Measurements from ENCODE around the gene MRPL57.
"Not testable (repeated sequence)": the region's sequence is repeated elsewhere in the genome, so short reads cannot be mapped to it uniquely, and the experiment has no call there.

The MRPL57 gene

DNA sequence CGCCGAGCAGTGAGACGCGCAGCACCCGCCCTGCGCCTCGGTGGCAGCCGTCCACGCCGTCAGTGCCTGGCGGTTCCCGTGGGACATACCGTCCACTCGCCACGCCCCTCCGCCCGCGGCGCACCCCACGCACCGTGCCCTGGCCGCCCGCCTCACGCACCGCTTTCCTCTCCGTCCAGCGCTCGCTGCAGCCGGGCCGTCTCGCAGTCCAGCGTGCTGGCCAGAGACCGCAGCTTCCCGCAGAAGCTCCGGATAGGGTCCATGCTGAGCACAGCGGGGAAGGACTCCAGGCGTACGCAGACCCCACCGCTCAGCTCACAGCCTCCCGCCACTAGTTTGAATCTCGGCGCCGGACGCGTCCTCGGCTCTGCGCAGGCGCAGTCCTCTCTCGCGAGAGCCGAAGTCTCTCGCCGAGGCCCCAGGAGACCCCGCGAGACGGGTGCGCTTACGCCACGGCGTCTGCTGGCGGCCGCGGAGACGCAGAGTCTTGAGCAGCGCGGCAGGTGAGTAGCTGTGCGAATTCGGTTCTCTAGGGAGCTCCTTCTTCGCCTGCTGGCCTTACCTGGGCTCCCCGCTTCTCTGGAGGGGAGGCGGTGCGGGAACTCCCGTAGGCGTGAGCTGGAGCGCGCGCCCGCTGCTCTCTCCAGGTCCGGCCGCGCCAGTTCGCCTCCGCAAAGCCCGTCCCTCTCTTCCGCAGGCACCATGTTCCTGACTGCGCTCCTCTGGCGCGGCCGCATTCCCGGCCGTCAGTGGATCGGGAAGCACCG, at the start of gene MRPL57, which contains the start of gene SKA3:
Gene MRPL57 (plus strand): TSS at position 444 of the 767 bp plus-strand sequence. CDS start 259 bp downstream, at position 703.
Gene SKA3 (minus strand): TSS at position 338 of the 767 bp plus-strand sequence. CDS start 75 bp downstream, at position 263.
- DNase-seq = peak; percentile 91

DNA sequence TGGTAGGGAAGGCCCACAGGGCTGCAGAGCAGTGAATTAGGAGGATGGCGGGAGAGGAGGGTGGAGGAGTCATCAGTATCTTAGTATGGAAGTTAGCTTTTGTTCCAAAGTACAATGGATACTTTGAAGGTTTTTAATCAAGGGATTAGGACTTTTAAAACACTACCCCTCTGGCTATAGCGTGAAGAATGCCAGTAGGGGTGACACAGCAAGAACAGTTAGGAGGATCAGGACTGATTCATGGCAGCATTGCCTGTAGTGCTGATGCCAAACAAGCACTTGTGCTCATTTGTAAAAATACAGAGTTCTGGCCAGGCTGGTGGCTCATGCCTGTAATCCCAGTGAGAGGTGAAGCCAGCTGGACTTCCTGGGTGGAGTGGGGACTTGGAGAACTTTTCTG, 46.3 kb upstream of the MRPL57 start:
- no peak for DNase-seq

DNA sequence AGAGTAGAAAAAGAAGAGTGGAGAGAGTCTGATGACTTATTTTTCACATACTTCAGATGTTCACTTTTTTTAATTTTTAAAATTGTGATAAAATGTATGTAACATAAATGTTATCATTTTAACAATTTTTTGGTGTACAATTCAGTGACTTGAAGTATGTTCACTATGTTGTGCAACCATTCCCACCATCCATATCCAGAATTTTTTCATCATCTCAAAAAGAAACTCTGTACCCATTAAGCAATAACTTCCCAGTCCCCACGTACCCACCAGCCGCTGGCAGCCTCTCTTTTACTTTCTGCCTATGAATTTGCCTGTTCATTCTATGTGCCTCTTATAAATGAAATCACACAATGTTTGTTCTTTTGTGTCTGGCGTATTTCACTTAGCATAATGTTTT, 43.4 kb upstream of the MRPL57 start:
- no peak for DNase-seq

DNA sequence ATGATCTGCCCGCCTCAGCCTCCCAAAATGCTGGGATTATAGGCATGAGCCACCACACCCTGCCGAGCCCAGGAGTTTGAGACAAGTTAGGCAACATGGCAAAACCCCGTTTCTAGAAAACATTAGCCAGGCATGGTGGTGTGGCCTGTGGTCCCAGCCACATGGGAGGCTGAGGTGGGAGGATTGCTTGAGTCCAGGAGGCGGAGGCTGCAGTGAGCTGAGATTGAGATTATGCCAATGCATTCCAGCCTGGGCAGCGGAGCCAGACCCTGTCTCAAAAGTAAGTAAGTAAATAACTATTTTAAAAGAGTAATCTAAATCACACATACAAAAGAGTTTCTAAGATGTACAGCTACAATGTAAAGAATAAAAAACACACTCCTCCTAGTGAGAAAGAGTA, 42.0 kb upstream of the MRPL57 start:
- DNase-seq = no peak

DNA sequence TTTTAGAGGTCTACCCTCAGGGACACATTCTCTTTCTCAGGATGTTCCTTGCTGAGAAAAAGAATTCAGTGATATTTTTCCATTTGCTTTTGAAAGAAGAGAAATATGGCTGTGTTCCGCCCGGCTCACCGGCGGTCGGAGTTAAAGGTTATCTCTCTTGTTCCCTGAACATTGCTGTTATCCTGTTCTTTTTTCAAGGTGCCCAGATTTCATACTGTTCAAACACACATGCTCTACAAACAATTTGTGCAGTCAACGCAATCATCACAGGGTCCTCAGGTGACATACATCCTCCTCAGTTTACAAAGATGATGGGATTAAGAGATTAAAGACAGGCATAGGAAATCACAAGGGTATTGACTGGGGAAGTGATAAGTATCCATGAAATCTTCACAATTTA, 40.6 kb upstream of the MRPL57 start:
- not testable (repeated sequence) for DNase-seq

DNA sequence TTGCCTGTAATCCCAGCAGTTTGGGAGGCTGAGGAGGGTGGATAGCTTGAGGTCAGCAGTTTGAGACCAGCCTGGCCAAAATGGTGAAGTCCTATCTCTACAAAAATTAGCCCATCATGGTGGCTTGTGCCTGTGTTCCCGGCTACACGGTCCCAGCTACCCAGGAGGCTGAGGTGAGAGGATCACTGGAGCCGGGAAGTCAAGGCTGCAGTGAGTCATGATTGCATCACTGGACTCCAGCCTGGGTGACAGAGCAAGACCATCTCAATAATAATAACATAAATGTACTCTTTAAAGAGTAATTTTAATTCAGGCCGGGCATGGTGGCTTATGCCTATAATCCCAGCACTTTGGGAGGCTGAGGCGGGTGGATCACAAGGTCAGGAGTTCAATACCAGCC, 38.8 kb upstream of the MRPL57 start:
- no peak for DNase-seq

DNA sequence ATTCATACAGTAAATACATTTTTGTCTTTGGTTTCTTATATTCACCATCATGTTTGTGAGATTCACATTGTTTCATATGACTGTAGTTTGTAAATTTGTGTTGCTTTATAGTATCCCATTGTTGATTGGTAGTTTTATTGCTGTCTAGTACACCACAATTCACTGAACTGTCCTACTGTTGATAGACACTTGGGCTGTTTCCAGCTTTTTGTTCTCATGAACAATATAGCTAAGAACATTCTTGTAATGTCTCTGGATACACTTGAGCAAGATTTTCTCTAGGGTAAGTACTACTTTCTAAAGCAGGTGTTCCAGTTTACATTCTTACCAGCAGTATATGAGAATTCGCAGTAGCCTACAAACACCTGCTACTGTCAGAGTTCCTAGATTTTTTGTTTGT, 37.9 kb upstream of the MRPL57 start:
- no peak for DNase-seq

DNA sequence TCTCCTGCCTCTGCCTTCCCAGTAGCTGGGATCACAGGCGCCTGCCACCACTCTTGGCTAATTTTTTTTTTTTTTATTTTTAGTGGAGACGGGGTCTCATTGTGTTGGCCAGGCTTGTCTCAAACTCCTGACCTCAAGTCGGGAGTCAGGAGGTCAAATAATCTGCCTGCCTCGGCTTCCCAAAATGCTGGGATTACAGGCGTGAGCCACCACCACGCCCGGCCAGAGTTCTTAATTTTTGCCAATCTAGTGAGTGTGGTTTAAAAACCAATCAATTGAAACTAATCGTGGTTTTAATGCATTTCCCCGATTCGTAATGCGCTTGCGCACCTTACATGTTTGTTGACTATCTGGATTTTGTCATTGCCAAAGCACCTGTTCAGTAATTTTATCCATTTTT, 37.1 kb upstream of the MRPL57 start:
- DNase-seq = no peak

DNA sequence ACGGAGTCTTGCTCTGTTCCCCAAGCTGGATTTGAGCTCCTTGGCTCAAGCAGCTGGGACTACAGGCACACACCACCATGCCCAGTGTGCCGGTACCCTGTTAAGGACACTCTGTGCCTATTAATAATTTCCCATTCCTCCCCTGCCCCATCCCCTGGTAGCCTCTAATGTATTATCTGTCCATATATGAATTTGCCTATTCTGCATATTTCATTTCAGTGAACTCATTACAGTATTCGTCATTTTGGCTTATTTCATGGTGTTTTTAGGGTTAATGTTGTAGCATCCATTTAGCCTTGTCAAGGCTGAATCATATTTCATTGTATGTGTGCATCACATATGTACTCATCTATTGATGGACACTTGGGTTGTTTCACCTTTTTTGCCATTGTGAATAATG, 33.7 kb upstream of the MRPL57 start:
- no peak for DNase-seq

DNA sequence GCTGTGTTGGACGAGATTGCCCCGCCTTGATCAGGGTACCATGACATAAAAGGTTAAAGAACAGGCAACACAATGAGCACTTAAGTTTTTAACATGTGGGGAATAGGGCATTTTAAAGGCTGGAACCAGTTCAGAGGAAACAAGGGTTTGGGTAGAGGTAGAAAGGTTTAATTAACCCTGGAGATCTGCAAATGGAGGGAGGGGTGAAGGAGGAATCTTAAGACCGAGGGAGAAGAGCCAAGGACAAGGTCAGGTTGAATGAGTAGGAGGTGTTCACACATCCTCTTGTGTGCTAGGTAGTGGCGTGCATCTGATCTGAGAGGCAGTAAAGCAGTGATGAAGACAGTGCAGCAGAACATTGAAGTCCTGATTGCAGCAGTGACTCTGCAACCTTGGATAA, 28.6 kb upstream of the MRPL57 start:
- DNase-seq = no peak

DNA sequence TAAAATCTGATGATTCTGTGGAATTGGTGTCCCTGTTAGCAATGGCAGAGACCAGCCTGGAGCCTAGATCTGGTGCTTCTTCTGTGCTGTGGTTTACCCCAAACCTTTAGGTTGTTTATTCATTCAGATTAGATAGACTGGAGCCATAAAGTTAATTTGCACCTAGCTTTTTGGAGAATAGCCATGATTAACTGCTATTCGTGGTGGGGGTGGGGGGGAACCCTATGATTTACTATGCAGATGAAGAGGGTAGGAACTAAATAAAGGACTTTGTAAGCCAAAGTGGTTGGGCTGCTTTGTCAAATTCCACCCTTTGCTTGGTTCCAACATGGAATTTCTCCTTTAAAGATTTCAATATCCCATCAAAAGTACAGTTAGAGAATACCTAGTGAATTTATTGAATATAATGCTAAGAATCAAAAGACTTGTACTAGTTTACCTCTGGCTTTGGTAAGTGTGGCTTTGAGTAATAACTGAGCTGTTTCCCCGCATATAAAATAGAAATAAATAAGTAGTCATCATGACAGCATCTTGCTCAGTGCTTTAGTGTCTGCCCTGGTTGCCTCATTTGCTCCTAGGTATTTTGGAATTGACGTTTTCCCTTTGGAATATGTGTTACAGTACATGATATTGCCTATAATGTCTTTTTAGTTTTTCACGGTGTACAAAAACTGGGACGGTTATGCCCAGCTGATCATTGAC, 27.8 kb upstream of the MRPL57 start:
- DNase-seq = no peak

DNA sequence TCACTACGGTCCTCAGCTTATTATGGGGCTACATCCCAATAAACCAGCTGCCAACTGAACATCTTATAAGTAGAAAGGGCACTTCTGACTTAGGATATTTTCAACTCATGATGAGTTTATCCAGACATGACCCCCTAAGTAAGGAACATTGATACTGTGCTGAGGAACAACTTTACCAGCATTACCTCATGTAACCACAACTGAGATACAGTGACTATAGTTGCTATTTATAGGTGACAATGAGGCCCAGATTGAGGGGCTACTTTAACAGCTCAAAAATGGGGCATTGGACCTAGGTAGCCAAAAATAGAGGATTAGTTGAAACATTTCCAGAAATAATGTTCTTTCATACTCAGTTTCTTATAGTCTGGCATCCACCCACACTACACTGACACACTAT, 26.9 kb upstream of the MRPL57 start:
- DNase-seq = no peak

DNA sequence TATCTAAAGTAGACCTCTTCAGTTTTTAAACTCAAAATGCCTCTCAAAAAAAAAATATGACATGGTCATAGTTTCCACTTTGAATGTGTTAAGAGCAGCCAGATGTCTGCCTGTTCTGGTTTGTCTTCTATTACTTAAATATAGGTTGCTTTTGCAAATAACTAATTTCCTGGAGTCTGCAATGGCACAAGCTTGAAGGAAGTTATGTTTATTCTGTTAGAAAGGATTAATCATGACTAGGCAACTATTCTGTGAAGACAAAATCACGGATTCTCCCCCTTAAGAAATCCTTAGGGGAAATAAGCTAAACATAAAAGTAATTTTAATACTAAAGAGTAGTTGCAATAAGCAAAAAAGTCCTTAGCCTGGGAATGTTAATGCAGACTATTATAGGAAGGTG, 26.4 kb upstream of the MRPL57 start:
- no peak for DNase-seq

DNA sequence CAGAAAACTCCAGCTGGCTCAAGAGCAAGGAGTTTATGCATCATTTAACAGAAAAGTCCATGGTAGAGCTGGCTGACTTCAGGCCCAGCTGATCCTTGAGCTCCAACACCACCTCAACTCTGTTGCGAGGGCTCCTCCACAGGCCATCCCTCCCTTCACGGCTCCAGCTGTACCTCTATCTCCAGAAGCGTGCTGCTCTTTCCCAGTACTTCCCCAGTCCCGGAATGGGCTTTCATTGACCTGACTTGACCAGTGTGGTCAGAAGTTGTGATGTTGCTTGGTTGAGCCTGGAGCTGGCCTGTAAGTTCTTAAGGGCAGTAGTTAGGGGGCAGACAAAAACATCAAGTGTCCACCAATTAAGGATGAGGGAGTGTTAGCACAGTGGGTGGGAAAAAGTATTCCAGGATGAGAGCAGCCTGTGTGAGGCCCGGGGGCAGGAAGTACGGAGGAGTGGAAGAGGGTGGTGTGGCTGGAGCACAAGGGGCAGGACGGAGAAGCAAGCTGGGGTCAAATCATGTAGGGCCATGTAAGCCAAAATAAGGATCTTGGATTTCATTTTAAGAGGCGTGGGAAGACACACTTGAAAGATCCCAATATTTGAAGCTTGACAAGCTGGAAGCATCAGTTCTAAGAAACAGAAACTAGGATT, 24.1 kb upstream of the MRPL57 start:
- DNase-seq = no peak

DNA sequence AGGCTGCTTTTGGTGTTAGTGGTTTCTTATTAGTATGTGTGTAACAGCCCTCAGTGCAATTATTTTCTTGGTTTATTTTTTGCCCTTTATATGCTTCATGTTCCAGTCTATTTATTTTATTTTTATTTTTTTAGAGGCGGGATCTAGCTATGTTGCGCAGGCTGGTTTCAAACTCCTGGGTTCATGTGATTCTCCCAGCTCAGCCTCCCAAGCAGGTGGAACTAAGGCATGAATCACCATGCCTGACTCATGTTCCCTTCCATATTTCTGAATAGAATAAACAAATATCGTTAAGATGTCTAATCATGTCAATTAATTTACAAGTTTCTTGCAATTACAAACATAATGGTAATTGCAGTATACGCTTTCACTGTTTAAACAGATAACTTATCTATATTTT, 11.8 kb upstream of the MRPL57 start:
- no peak for DNase-seq

DNA sequence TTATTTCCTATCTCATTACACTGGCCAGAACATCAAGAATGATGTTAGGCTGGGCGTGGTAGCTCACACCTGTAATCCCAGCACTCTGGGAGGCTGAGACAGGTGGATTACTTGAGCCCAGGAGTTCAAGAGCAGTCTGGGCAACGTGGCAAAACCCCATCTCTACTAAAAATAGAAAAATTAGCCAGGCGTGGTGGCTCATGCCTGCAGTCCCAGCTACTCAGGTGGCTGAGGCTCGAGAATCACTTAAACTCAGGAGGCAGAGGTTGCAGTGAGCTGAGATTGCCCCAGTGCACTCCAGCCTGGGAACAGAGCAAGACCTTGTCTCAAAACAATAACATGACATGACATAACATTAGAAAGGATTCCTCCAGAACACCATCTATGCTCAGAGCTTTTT, 10.9 kb upstream of the MRPL57 start:
- not testable (repeated sequence) for DNase-seq

DNA sequence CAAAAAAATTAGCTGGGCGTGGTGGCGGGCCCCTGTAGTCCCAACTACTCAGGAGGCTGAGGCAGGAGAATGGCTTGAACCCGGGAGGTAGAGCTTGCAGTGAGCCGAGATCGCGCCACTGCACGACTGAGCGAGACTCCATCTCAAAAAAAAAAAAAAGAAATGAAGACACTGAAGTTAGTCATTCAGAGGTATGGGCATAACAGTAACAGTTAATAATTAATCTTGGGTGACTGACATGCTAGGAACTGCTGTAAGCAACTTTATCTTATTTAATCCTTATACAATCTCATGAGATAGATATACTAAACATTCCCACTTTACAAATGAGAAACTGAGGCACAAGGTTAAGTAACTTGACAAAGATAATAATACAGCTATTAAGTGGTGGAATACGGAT, 5.0 kb upstream of the MRPL57 start:
- no peak for DNase-seq

DNA sequence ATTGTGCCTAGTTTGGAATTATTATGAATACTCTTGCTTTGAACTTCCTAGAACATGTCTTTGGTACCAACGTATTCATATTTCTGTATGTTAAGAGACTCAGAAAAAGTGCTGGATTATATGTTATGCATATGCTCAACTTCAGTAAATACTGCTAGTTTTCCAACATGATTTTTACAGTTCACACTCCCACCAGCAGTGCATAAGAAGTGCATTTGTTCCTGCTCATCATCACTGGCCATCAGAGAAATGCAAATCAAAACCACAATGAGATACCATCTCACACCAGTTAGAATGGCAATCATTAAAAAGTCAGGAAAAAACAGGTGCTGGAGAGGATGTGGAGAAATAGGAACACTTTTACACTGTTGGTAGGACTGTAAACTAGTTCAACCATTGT, 2.7 kb upstream of the MRPL57 start:
- DNase-seq = not testable (repeated sequence)

DNA sequence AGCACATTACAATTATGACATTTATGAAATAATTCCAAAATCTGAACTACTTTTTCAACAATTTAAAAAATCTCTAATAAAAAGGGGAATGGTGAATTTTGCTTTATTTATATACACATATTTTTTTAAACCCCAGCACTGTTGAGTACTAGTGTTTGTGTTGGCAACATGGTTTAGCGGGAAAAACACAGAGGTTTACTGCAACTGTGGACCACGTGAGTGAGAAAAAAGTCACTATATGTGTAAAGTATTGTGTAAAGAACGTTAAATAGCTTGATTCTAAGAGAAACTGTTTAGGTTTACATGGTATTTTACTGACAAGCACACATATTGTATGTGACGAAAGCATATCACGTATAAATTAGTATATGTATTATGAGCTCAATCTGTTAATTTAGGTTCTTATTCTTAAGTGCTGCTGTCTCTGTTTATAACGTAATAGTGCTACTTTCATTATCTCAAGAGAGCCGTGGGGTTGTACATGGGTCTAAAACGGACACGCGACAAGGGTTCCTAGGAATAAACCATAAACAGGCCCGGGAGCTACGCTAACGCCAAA, 723 bp upstream of the MRPL57 start:
- no peak for DNase-seq

DNA sequence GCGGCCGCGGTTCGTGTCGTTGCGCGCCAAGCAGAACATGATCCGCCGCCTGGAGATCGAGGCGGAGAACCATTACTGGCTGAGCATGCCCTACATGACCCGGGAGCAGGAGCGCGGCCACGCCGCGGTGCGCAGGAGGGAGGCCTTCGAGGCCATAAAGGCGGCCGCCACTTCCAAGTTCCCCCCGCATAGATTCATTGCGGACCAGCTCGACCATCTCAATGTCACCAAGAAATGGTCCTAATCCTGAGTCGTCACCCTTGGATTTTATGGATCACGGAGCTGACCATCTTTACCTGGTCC, 475 bp downstream of the MRPL57 start:
- no peak for DNase-seq

DNA sequence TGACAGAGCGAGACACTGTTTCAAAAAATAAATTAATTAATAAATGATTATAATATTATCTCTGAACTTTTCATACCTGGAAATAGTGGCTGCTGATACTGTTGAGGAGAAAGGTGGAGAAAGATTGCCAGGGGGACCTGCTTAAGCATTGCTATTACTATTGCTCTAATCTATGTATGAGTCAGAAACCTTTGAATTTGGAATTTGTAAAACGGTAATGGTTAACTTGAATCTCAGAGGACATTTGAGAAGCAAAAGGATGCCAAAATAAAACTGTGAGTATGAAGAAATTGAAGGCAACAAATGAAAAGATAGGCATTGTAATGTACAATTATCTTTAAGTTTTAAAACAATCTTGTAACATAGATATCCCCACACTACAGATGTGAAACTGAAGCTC, 5.2 kb downstream of the MRPL57 start:
- no peak for DNase-seq

DNA sequence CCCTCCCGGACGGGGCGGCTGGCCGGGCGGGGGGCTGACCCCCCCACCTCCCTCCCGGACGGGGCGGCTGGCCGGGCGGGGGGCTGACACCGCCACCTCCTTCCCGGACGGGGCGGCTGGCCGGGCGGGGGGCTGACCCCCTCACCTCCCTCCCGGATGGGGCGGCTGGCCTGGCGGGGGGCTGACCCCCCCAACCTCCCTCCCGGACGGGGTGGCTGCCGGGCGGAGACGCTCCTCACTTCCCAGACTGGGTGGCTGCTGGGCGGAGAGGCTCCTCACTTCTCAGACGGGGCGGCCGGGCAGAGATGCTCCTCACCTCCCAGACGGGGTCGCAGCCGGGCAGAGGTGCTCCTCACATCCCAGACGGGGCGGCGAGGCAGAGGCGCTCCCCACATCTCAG, 10.0 kb downstream of the MRPL57 start:
- not testable (repeated sequence) for DNase-seq

DNA sequence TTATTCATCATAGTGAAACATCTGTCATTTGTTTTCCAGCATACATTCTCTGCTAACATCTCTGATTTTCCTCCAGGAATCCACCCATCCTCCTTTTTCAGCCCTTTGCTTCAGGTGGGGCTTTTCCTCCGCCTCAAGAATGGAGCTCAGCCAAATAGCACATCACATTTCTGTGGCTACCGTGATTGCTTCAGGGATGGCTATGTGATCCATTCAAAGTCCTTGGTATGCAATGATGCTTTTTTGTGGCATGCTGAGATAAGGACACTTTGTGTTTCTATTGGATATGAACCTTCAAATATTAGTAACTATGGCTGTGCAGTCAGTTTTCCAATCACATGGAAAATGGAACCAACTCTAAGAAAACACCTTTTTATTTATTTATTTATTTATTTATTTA, 18.3 kb downstream of the MRPL57 start:
- DNase-seq = not testable (repeated sequence)
